SK-N-SH (cell line): ENCODE data around the gene NT5M.

ENCODE experiments used
- ELF1 ChIP-seq: IDR thresholded peaks from 2 replicates; pipeline ENCODE4 v1.4.0; 2012
- EP300 ChIP-seq, 2 experiments: IDR thresholded peaks; 2 replicates each; pipeline versions ENCODE4 v1.4.0 to v1.6.1; 2012; ENCODE audit warnings: borderline replicate concordance in 1 of 2, low read depth in 1 of 2, low read length in 1 of 2
- EZH2phosphoT487 ChIP-seq: fragments of 200-600 bp; sonication (generic); IDR thresholded peaks from 2 replicates; pipeline ENCODE4 v1.6.1; 2017; ENCODE audit warnings: low read depth, mixed run types, mild to moderate bottlenecking, antibody characterized with exemption, moderate library complexity, borderline replicate concordance
- FOXJ3 ChIP-seq: sonication (generic); formaldehyde crosslinking; IDR thresholded peaks from 2 replicates; pipeline ENCODE4 v1.5.1; 2020; ENCODE audit warnings: mild to moderate bottlenecking, missing genetic modification reagents
- FOXM1 ChIP-seq: IDR thresholded peaks from 2 replicates; pipeline ENCODE4 v1.4.0; 2012; ENCODE audit warnings: low read depth, mild to moderate bottlenecking
- MXI1 ChIP-seq: IDR thresholded peaks from 2 replicates; pipeline ENCODE4 v1.6.1; 2012; ENCODE audit warnings: mild to moderate bottlenecking, low read depth, low read length, improper control_type of control experiment
- NFIC ChIP-seq: IDR thresholded peaks from 2 replicates; pipeline ENCODE4 v1.4.0; 2012; ENCODE audit warnings: borderline replicate concordance
- RAD21 ChIP-seq: IDR thresholded peaks from 2 replicates; pipeline ENCODE4 v1.6.1; 2012; ENCODE audit warnings: mild to moderate bottlenecking, low read length
- SIN3A ChIP-seq: IDR thresholded peaks from 2 replicates; pipeline ENCODE4 v1.6.1; 2012; ENCODE audit warnings: low read depth, mild to moderate bottlenecking, low read length, moderate library complexity, borderline replicate concordance
- TF ChIP-seq, protein P1 (sequence below): fragments of 200-600 bp; sonication (generic); IDR thresholded peaks from 2 replicates; pipeline ENCODE4 v1.6.1; 2017; ENCODE audit warnings: antibody characterized with exemption, mild to moderate bottlenecking, moderate library complexity

DNA sequence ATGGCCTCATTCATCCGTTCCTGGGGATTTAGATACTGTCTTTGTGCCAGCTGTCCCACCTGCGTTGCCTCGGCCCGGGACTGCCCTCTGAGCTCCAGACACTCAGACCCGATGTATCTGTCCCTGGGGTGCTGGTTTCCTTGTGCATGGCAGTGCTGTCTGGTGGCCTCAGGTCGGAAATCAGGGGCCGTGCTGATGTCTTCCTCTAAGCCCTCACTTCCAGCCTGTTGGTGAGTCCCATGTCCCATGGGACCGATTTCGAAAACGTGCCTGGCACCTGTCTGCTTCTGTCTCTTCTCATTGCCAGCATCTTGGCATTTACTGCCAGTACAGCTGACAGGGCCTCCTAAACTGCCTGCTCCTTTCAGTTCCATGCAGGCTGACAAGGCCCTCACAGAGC, 22.1 kb downstream of the NT5M start:
- no peak for TF ChIP-seq FOXJ3
- TF ChIP-seq, protein P1, sequence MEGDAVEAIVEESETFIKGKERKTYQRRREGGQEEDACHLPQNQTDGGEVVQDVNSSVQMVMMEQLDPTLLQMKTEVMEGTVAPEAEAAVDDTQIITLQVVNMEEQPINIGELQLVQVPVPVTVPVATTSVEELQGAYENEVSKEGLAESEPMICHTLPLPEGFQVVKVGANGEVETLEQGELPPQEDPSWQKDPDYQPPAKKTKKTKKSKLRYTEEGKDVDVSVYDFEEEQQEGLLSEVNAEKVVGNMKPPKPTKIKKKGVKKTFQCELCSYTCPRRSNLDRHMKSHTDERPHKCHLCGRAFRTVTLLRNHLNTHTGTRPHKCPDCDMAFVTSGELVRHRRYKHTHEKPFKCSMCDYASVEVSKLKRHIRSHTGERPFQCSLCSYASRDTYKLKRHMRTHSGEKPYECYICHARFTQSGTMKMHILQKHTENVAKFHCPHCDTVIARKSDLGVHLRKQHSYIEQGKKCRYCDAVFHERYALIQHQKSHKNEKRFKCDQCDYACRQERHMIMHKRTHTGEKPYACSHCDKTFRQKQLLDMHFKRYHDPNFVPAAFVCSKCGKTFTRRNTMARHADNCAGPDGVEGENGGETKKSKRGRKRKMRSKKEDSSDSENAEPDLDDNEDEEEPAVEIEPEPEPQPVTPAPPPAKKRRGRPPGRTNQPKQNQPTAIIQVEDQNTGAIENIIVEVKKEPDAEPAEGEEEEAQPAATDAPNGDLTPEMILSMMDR: no peak
- TF ChIP-seq SIN3A: no peak
- no peak for TF ChIP-seq EP300 (IDR thresholded peaks at IDR 0.05; ENCODE audit: borderline replicate concordance in 1 of 2, low read depth in 1 of 2, low read length in 1 of 2)
- no peak for TF ChIP-seq EZH2phosphoT487
- no peak for TF ChIP-seq MXI1
- TF ChIP-seq ELF1: no peak
- no peak for TF ChIP-seq FOXM1
- TF ChIP-seq RAD21: no peak
- no peak for TF ChIP-seq NFIC
